ENCODE data around the gene ZC3H4. TPM values are rescaled to one million over a fixed set of nuclear protein-coding genes. Genes with fewer than 3 reads are reported as not detected.

ZC3H4 gene
- total RNA-seq (10 to 100 TPM; 19.4 to 51.6 TPM), polyA plus RNA-seq (10 to 100 TPM; 12.2 to 13.1 TPM)
- long read RNA-seq, donor 1, full-length matches to known transcripts, result 1 of 1 reads
- long read RNA-seq, donor 1, partial matches to known transcripts, result 0 of 1 reads
- long read RNA-seq, donor 1, other reads (novel, unspliced or antisense), result 0 of 1 reads
- long read RNA-seq, donor 2, result 0 reads
- long read RNA-seq, donor 3, partial matches to known transcripts, result 0 of 2 reads
- long read RNA-seq, donor 3, other reads (novel, unspliced or antisense), result 0 of 2 reads
- long read RNA-seq, donor 4, partial matches to known transcripts, result 0 of 1 reads
- long read RNA-seq, donor 4, other reads (novel, unspliced or antisense), result 0 of 1 reads
- long read RNA-seq, donor 5, partial matches to known transcripts, result 5 of 5 reads
- long read RNA-seq, donor 5, other reads (novel, unspliced or antisense), result 0 of 5 reads

- H3K27ac ChIP-seq (ENCODE audit: low read depth in 1 of 2, low read length in 1 of 2), result peak within 1 kb of the TSS; percentile 100
- peaks cover 0 to 7% (median 1%) of the 10 kb centered on the region in 4 donors for H3K36me3 ChIP-seq (ENCODE audit: control insufficient read depth in 4 of 4, insufficient read depth in 4 of 4, low read length in 4 of 4)
- H3K4me1 ChIP-seq (ENCODE audit: control insufficient read depth in 5 of 5, insufficient read depth in 5 of 5, low read length in 5 of 5), result peaks cover 1 to 29% (median 7%) of the 10 kb centered on the region in 5 donors
- H3K27me3 ChIP-seq (ENCODE audit: control insufficient read depth in 3 of 3, insufficient read depth in 3 of 3, low read length in 2 of 3), result no peaks in the 10 kb centered on the region
- no peak for TF ChIP-seq CTCF (IDR thresholded peaks at IDR 0.05; ENCODE audit: control extremely low read depth, extremely low read depth)
- DNase-seq, result peak; percentile 100
- no peaks in the 10 kb centered on the region for H3K9me3 ChIP-seq (ENCODE audit: control insufficient read depth in 4 of 4, insufficient read depth in 3 of 4, low read length in 3 of 4)
- peak within 1 kb of the TSS; percentile 95 to 96 for H3K9ac ChIP-seq (ENCODE audit: insufficient read depth in 1 of 2, low read length in 2 of 2)
- peak within 1 kb of the TSS; percentile 94 for H3K4me3 ChIP-seq
- 0% methylated on average over 59 of the region's 59 CpGs for WGBS, 2 donors
- peak; percentile 93 for ATAC-seq (ENCODE audit: insufficient read depth, low FRiP score)
Measured at GRCh38 chr19:47112997-47113849, at the start of gene ZC3H4. TSS of gene ZC3H4 (minus strand) at chr19:47113776. CDS start at chr19:47112584, 1,192 bp downstream.

DNA sequence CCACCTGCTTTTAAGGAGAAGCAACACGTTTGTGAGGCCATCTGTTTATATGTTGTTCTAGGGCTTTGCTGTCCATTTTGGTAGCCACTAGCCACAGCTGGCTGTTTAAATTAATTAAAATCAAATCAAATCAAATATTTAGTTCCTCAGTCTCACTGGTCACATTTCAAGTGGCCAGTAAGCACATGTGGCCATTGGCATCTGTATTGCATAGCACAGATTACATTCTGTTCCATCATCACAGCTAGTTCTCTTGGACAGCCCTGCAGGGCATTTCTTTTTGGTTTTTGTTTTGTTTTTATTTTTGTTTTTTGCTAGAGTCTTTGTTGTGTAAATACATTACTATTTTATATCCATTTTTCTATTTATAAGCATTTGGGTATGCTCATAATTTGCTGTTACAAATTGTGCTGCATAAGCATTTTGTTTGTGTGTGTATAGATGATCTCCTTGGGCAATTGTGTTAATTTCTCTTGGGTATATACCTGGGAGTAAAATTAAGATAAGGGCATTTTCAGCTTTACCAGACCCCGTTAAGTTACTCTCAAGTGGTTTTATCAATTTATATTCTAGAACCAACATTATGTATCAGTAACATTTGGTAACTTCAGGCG is 48.4 kb upstream of the ZC3H4 start:
- H3K27ac ChIP-seq (ENCODE audit: low read depth in 1 of 2, low read length in 1 of 2), result no peak overlapping the region
- DNase-seq, result no peak
- no peak for ATAC-seq (ENCODE audit: insufficient read depth, low FRiP score)
- 82 to 86% methylated on average over 3 of the region's 3 CpGs for WGBS, 2 donors
- TF ChIP-seq CTCF (IDR thresholded peaks at IDR 0.05; ENCODE audit: control extremely low read depth, extremely low read depth), result no peak
- no peaks in the 10 kb centered on the region for H3K9me3 ChIP-seq (ENCODE audit: control insufficient read depth in 4 of 4, insufficient read depth in 3 of 4, low read length in 3 of 4)
- no peaks in the 10 kb centered on the region for H3K27me3 ChIP-seq (ENCODE audit: control insufficient read depth in 3 of 3, insufficient read depth in 3 of 3, low read length in 2 of 3)
- no peak overlapping the region for H3K4me3 ChIP-seq
- no peak overlapping the region for H3K9ac ChIP-seq (ENCODE audit: insufficient read depth in 1 of 2, low read length in 2 of 2)
- peaks cover 0 to 20% (median 12%) of the 10 kb centered on the region in 4 donors for H3K36me3 ChIP-seq (ENCODE audit: control insufficient read depth in 4 of 4, insufficient read depth in 4 of 4, low read length in 4 of 4)
- H3K4me1 ChIP-seq (ENCODE audit: control insufficient read depth in 5 of 5, insufficient read depth in 5 of 5, low read length in 5 of 5), result peaks cover 8 to 19% (median 12%) of the 10 kb centered on the region in 5 donors

DNA sequence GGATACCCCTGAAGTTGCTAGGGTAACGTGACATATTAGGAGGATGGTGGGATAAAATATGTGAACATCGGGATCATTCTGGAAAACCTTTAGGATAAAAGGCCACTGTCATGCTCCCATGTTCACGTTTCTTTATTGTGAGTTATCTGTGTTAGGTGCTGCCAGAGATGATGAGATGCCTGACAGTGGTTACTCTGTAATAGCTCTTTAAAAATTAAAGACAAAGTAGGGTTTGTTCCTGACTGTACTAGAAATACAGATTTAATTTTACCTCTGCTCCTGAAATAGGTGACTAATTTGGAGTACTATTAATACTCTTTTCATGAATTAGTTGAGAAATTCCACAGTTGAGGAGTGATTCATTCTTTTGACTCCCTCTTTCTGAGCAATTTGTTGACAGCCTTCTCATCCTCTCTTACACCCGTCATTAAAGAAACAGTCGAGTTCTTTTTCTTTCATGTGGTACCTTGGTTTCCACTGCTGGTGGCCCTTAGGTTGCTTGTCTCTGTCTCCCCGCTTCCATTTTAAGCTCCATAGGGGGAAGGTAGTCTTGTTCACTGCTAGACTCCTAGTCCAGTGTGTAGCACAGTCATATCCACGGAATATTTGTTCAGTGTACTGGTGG is 45.4 kb upstream of the ZC3H4 start:
- ATAC-seq (ENCODE audit: insufficient read depth, low FRiP score) (no peak), DNase-seq (no peak)
- 78 to 90% methylated on average over 7 of the region's 7 CpGs for WGBS, 2 donors
- H3K9ac ChIP-seq (ENCODE audit: insufficient read depth in 1 of 2, low read length in 2 of 2), result no peak overlapping the region
- peaks cover 10 to 28% (median 12%) of the 10 kb centered on the region in 4 donors for H3K36me3 ChIP-seq (ENCODE audit: control insufficient read depth in 4 of 4, insufficient read depth in 4 of 4, low read length in 4 of 4)
- H3K9me3 ChIP-seq (ENCODE audit: control insufficient read depth in 4 of 4, insufficient read depth in 3 of 4, low read length in 3 of 4), result no peaks in the 10 kb centered on the region
- TF ChIP-seq CTCF (IDR thresholded peaks at IDR 0.05; ENCODE audit: control extremely low read depth, extremely low read depth), result no peak
- H3K4me1 ChIP-seq (ENCODE audit: control insufficient read depth in 5 of 5, insufficient read depth in 5 of 5, low read length in 5 of 5), result peaks cover 8 to 23% (median 20%) of the 10 kb centered on the region in 5 donors
- H3K27me3 ChIP-seq (ENCODE audit: control insufficient read depth in 3 of 3, insufficient read depth in 3 of 3, low read length in 2 of 3), result no peaks in the 10 kb centered on the region
- peak overlapping the region in 1 of 2 donors; percentile 75 for H3K27ac ChIP-seq (ENCODE audit: low read depth in 1 of 2, low read length in 1 of 2)
- no peak overlapping the region for H3K4me3 ChIP-seq

All from lung (tissue), 16 donors.